Measurements from ENCODE around the gene SWT1.

Gene SWT1

DNA sequence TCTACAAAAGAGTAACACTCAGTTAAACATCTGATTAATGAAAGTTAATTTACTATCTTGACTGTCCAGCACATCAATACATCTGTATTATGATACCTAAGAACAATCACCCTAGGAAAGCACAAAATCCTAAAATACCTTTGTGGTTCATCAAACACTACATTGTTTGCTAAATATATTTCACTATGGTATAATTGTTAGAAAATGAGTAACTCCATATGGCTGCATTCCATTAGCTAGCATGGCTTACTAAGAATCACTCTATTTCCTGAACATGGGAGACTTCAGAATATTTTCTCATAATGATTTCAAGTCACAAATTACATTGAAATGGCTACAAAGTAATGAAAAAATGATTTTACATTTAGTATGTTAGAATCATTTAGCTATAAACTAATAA lies 12.7 kb upstream of the SWT1 start:
- H3K4me3 ChIP-seq (ENCODE audit: low read depth, low read length): no peak overlapping the region
- H3K27me3 ChIP-seq (ENCODE audit: control insufficient read depth, insufficient read depth, low read length): no peaks in the 10 kb centered on the region
- TF ChIP-seq, protein P1, sequence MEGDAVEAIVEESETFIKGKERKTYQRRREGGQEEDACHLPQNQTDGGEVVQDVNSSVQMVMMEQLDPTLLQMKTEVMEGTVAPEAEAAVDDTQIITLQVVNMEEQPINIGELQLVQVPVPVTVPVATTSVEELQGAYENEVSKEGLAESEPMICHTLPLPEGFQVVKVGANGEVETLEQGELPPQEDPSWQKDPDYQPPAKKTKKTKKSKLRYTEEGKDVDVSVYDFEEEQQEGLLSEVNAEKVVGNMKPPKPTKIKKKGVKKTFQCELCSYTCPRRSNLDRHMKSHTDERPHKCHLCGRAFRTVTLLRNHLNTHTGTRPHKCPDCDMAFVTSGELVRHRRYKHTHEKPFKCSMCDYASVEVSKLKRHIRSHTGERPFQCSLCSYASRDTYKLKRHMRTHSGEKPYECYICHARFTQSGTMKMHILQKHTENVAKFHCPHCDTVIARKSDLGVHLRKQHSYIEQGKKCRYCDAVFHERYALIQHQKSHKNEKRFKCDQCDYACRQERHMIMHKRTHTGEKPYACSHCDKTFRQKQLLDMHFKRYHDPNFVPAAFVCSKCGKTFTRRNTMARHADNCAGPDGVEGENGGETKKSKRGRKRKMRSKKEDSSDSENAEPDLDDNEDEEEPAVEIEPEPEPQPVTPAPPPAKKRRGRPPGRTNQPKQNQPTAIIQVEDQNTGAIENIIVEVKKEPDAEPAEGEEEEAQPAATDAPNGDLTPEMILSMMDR (IDR thresholded peaks at IDR 0.05): no peak
- H3K4me1 ChIP-seq: no peaks in the 10 kb centered on the region
- H3K36me3 ChIP-seq (ENCODE audit: control insufficient read depth, insufficient read depth, low read length): no peaks in the 10 kb centered on the region
- H3K79me2 ChIP-seq: no peaks in the 10 kb centered on the region
- no peak overlapping the region for H3K4me2 ChIP-seq (ENCODE audit: low read length)
- H2AFZ ChIP-seq: no peak overlapping the region
- H3K9ac ChIP-seq: no peak overlapping the region
- H3K9me3 ChIP-seq (ENCODE audit: control insufficient read depth, low read length): no peaks in the 10 kb centered on the region
- H3K27ac ChIP-seq: no peak overlapping the region

DNA sequence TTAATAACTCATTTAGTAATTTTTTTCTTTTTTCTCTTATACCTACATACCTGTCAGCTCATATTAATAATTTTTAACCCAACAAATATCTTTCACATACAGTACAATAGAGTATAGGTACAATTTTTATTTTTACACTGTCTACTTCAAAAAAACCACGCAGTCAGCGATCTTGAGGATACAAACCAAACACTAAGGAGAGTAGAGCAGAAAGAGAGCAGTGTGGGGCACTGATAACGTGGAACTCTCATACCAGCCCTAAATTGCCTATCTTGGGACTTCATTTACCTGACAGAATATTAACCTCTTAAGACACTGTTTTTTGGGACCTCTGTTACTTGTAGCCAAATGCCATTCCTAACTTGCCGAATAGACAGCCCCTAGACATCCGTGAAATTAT lies 5.8 kb upstream of the SWT1 start:
- Histone ChIP-seq H3K4me1 (peaks cover 2% of the 10 kb centered on the region), H3K79me2 (no peaks in the 10 kb centered on the region), H3K9ac (no peak overlapping the region), H2AFZ (no peak overlapping the region), H3K27ac (no peak overlapping the region), H3K36me3 (ENCODE audit: control insufficient read depth, insufficient read depth, low read length) (no peaks in the 10 kb centered on the region), H3K4me3 (ENCODE audit: low read depth, low read length) (no peak overlapping the region), H3K4me2 (ENCODE audit: low read length) (no peak overlapping the region), H3K9me3 (ENCODE audit: control insufficient read depth, low read length) (no peaks in the 10 kb centered on the region), H3K27me3 (ENCODE audit: control insufficient read depth, insufficient read depth, low read length) (no peaks in the 10 kb centered on the region)
- TF ChIP-seq, protein P1 (IDR thresholded peaks at IDR 0.05): no peak

DNA sequence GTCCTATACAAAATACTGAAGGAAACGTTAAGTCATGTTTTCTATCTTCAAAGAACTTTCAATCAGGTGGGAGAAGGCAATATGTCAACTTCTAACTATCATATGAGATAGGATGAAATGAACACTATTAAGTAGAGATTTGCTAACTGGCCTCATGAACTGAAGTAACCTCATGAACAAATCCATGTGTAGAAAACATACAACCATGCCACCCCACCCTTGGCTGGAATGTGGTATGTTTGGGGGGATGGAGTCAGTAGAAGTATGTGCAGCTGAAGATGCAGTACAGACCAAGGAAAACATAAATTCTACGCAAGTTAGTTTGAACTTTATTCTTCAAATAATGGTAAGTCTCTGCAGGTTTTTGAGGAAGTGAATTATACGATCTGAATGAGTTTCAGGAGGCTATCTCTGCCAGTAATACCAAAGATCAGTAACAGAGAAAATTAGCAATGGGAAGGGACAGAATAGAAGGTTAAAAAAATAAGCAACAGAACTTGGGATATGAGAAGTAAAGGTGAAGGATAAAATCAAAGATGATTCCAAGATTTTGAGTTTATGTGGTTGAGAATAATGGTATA lies 4.7 kb upstream of the SWT1 start:
- Histone ChIP-seq H3K36me3 (ENCODE audit: control insufficient read depth, insufficient read depth, low read length) (no peaks in the 10 kb centered on the region), H3K4me2 (ENCODE audit: low read length) (no peak overlapping the region), H3K9ac (no peak overlapping the region)

DNA sequence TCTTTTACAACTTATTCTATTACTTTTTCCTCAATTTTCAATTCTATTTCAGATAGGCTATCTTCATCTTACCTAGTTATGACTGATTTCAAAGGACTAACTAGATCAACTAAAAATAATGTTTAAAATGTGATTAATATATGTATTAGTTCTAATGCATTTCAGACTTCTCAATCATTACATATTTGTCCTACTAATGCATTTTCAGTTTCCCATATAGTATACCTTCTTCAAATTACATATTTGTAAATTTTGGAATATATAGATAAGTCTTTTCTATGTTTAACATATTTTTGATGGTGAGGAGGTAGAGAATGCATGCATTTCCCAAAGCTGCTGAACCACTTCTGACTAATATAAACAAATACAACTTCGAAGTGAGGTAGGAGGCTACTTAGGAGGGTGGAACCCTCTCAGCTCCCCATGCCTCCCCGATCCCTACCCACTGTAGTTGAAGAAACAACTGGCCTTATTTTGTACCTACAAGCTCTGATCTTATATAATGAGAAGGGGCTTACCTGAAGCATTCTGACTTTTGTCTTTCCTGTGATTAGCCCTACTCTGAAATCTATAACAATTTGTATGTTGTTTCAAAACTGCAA lies 2.0 kb upstream of the SWT1 start:
- Histone ChIP-seq H3K4me1 (peaks cover 6% of the 10 kb centered on the region), H2AFZ (no peak overlapping the region), H3K79me2 (no peaks in the 10 kb centered on the region), H3K4me2 (ENCODE audit: low read length) (no peak overlapping the region), H3K4me3 (ENCODE audit: low read depth, low read length) (peak overlapping the region; percentile 87), H3K27me3 (ENCODE audit: control insufficient read depth, insufficient read depth, low read length) (no peaks in the 10 kb centered on the region), H3K9ac (no peak overlapping the region), H3K9me3 (ENCODE audit: control insufficient read depth, low read length) (no peaks in the 10 kb centered on the region), H3K36me3 (ENCODE audit: control insufficient read depth, insufficient read depth, low read length) (no peaks in the 10 kb centered on the region), H3K27ac (no peak overlapping the region)
- TF ChIP-seq, protein P1 (IDR thresholded peaks at IDR 0.05): no peak

More for the DNA sequence above, 4.7 kb upstream of the SWT1 start:
- no peak overlapping the region for H3K27ac ChIP-seq
- H3K9me3 ChIP-seq (ENCODE audit: control insufficient read depth, low read length): no peaks in the 10 kb centered on the region
- H3K4me1 ChIP-seq: peaks cover 2% of the 10 kb centered on the region
- H3K79me2 ChIP-seq: no peaks in the 10 kb centered on the region
- H2AFZ ChIP-seq: no peak overlapping the region
- H3K27me3 ChIP-seq (ENCODE audit: control insufficient read depth, insufficient read depth, low read length): no peaks in the 10 kb centered on the region
- TF ChIP-seq, protein P1 (IDR thresholded peaks at IDR 0.05): no peak
- no peak overlapping the region for H3K4me3 ChIP-seq (ENCODE audit: low read depth, low read length)
